Neural cell (in vitro differentiated cells): ENCODE data around the gene ZFPL1. TPM values are rescaled to one million over a fixed set of nuclear protein-coding genes. Genes with fewer than 3 reads are reported as not detected.

Source experiments
- H2AFZ ChIP-seq: fragments of 200-600, 300-800 bp; sonication (generic), shearing (Covaris generic); 2 replicates; pipeline ENCODE4 v1.6.0; 2014; ENCODE audit warnings: low read depth, mild to moderate bottlenecking, antibody characterized with exemption, low read length, moderate library complexity
- H3F3A ChIP-seq: fragments of 200-600 bp; shearing (Covaris generic); 2 replicates; pipeline ENCODE4 v1.6.1; 2016; ENCODE audit warnings: mild to moderate bottlenecking, moderate library complexity, mixed read lengths, antibody characterized with exemption, low read length; ENCODE audit not compliant: insufficient read depth, poor library complexity, severe bottlenecking
- H3K27ac ChIP-seq: fragments of 200-600, 300-800 bp; sonication (generic), shearing (Covaris generic); 2 replicates; pipeline ENCODE4 v1.5.1; 2014; ENCODE audit warnings: mild to moderate bottlenecking, low read length, moderate library complexity
- H3K27me3 ChIP-seq: fragments of 300-800, 200-600 bp; sonication (generic), shearing (Covaris generic); 2 replicates; pipeline ENCODE4 v1.6.0; 2014; ENCODE audit warnings: mild to moderate bottlenecking, low read depth, low read length, moderate library complexity; ENCODE audit not compliant: insufficient read depth
- H3K36me3 ChIP-seq: fragments of 300-800, 200-600 bp; sonication (generic), shearing (Covaris generic); 2 replicates; pipeline ENCODE4 v1.5.1; 2014; ENCODE audit warnings: mild to moderate bottlenecking, antibody characterized with exemption, low read length, moderate library complexity; ENCODE audit not compliant: insufficient read depth
- H3K4me2 ChIP-seq: fragments of 300-800, 200-600 bp; sonication (generic), shearing (Covaris generic); 2 replicates; pipeline ENCODE4 v1.6.0; 2014; ENCODE audit warnings: mild to moderate bottlenecking, low read length
- H3K4me3 ChIP-seq: fragments of 300-800, 200-600 bp; sonication (generic), shearing (Covaris generic); 2 replicates; pipeline ENCODE4 v1.5.1; 2014; ENCODE audit warnings: mild to moderate bottlenecking, low read length, moderate library complexity
- H3K79me2 ChIP-seq: fragments of 200-600 bp; shearing (Covaris generic); replicated peaks from 2 replicates; pipeline ENCODE4 v1.6.0; 2014; ENCODE audit warnings: mild to moderate bottlenecking, low read length, moderate library complexity; ENCODE audit not compliant: insufficient read depth
- H3K9ac ChIP-seq: fragments of 300-800, 200-600 bp; sonication (generic), shearing (Covaris generic); 2 replicates; pipeline ENCODE4 v1.6.1; 2016; ENCODE audit warnings: mild to moderate bottlenecking, low read length, mixed read lengths
- H3K9me2 ChIP-seq: fragments of 200-600 bp; shearing (Covaris generic); 2 replicates; pipeline ENCODE4 v1.6.1; 2016; ENCODE audit warnings: mild to moderate bottlenecking, low read length, mixed read lengths; ENCODE audit not compliant: insufficient read depth
- H3K9me3 ChIP-seq: fragments of 200-600, 300-800 bp; sonication (generic), shearing (Covaris generic); 2 replicates; pipeline ENCODE4 v1.6.1; 2016; ENCODE audit warnings: mild to moderate bottlenecking, mixed run types, low read length, moderate library complexity, mixed read lengths
- H4K20me1 ChIP-seq: fragments of 200-600 bp; shearing (Covaris generic); 2 replicates; pipeline ENCODE4 v1.6.1; 2016; ENCODE audit warnings: mild to moderate bottlenecking, mixed run types; ENCODE audit not compliant: insufficient read depth
- EP300 ChIP-seq: fragments of 450-650 bp; conservative IDR thresholded peaks from 2 replicates; pipeline ENCODE4 v1.6.1; 2014; ENCODE audit warnings: antibody characterized with exemption, mild to moderate bottlenecking, moderate library complexity; ENCODE audit not compliant: poor library complexity, severe bottlenecking
- EZH2 ChIP-seq: fragments of 200-600, 300-800 bp; shearing (Covaris generic), sonication (generic); IDR thresholded peaks from 2 replicates; pipeline ENCODE4 v1.6.1; 2014; ENCODE audit warnings: antibody characterized with exemption, low read length, borderline replicate concordance, mild to moderate bottlenecking; ENCODE audit not compliant: insufficient read depth, poor library complexity, severe bottlenecking
- MXI1 ChIP-seq: fragments of 450-650 bp; conservative IDR thresholded peaks from 2 replicates; pipeline ENCODE4 v1.6.1; 2014; ENCODE audit warnings: antibody characterized with exemption, mild to moderate bottlenecking; ENCODE audit not compliant: poor library complexity, severe bottlenecking
- POLR2AphosphoS5 ChIP-seq: IDR thresholded peaks from 2 replicates; pipeline ENCODE4 v1.6.1; 2012
- RAD21 ChIP-seq: fragments of 450-650 bp; conservative IDR thresholded peaks from 2 replicates; pipeline ENCODE4 v1.6.1; 2014; ENCODE audit warnings: antibody characterized with exemption, mild to moderate bottlenecking, moderate library complexity
- SMC3 ChIP-seq: fragments of 450-650 bp; conservative IDR thresholded peaks from 2 replicates; pipeline ENCODE4 v1.6.1; 2014; ENCODE audit warnings: antibody characterized with exemption, mild to moderate bottlenecking, moderate library complexity; ENCODE audit not compliant: poor library complexity
- TAF1 ChIP-seq: IDR thresholded peaks from 2 replicates; pipeline ENCODE4 v1.6.1; 2012; ENCODE audit warnings: low read depth
- polyA plus RNA-seq: library from polyadenylated mRNA; depleted of rRNA; stranded (reverse); fragments of >200 nt; gene quantifications from 2 replicates; pipeline ENCODE4 v1.2.3, GENCODE V29; 2014
- TF ChIP-seq, protein P1 (sequence below): IDR thresholded peaks from 2 replicates; pipeline ENCODE4 v1.6.1; 2012; ENCODE audit warnings: borderline replicate concordance
- TF ChIP-seq, protein P2 (sequence below): fragments of 450-650 bp; IDR thresholded peaks from 2 replicates; pipeline ENCODE4 v1.5.1; 2014; ENCODE audit warnings: antibody characterized with exemption, mild to moderate bottlenecking, moderate library complexity; ENCODE audit not compliant: poor library complexity, severe bottlenecking

ZFPL1 gene
- polyA plus RNA-seq, 1 donor from 2014 or later: 42.0 TPM

DNA sequence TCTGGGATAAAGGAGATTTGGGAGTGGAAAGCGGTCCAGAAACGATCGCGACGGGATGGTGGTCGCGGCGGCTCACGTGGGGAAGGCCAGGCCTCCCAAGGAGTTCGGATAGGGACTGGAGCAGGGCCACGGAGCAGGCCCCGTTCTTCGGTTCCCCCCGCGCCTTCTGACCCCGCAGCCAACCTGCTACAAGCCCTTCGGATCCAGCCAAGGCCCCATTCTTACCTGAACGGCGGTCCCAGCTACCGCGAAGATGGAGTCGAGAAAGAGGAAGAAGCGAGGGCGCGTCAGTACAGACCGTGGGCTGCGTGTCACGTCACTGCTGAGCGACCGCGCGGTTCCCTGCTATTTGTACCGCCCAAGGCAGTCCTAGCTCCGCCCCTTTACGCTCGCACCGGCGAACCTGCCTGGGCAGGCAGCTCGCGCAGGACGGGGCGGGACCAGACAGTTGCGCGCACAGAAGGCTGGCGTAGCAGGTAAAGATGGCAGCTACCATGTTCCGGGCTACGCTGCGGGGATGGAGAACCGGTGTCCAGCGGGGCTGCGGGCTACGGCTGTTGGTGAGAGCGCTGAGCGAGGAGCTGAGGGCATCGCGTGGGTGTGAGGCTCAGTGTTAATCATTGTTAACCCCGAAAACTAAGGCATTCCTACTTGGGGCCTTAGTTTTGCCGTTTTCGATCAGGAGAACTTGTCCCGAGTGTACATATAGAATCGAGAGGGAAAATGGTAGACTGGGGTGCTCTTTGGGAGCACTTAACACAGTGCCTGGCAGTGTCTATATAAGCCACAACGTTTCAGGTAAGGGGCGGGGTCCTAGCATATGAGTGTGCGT is 38.1 kb downstream of the ZFPL1 start, which contains the start of the genes FAU and MRPL49:
FAU (minus strand) TSS at position 270 of the 832 bp plus-strand sequence. CDS start 321 bp downstream, outside the sequence.
MRPL49 (plus strand) TSS at position 457 of the 832 bp plus-strand sequence; CDS start at position 483, 26 bp downstream.
- Histone ChIP-seq H3K9me3 (no peaks in the 10 kb centered on the region), H3K27me3 (no peaks in the 10 kb centered on the region), H2AFZ (peak within 1 kb of the TSS; percentile 47), H3K4me2 (peak within 1 kb of the TSS; percentile 98), H3F3A (no peaks in the 10 kb centered on the region), H3K79me2 (peaks cover 31% of the 10 kb centered on the region), H3K36me3 (peaks cover 10% of the 10 kb centered on the region), H4K20me1 (no peaks in the 10 kb centered on the region), H3K4me3 (peak within 1 kb of the TSS; percentile 73), H3K27ac (peak within 1 kb of the TSS; percentile 91), H3K9ac (peak within 1 kb of the TSS; percentile 97), H3K9me2 (no peaks in the 10 kb centered on the region)
- TF ChIP-seq MXI1: peak; percentile 93
- peak; percentile 96 for TF ChIP-seq POLR2AphosphoS5
- peak; percentile 88 for TF ChIP-seq TAF1
- no peak for TF ChIP-seq EZH2
- TF ChIP-seq, protein P1, sequence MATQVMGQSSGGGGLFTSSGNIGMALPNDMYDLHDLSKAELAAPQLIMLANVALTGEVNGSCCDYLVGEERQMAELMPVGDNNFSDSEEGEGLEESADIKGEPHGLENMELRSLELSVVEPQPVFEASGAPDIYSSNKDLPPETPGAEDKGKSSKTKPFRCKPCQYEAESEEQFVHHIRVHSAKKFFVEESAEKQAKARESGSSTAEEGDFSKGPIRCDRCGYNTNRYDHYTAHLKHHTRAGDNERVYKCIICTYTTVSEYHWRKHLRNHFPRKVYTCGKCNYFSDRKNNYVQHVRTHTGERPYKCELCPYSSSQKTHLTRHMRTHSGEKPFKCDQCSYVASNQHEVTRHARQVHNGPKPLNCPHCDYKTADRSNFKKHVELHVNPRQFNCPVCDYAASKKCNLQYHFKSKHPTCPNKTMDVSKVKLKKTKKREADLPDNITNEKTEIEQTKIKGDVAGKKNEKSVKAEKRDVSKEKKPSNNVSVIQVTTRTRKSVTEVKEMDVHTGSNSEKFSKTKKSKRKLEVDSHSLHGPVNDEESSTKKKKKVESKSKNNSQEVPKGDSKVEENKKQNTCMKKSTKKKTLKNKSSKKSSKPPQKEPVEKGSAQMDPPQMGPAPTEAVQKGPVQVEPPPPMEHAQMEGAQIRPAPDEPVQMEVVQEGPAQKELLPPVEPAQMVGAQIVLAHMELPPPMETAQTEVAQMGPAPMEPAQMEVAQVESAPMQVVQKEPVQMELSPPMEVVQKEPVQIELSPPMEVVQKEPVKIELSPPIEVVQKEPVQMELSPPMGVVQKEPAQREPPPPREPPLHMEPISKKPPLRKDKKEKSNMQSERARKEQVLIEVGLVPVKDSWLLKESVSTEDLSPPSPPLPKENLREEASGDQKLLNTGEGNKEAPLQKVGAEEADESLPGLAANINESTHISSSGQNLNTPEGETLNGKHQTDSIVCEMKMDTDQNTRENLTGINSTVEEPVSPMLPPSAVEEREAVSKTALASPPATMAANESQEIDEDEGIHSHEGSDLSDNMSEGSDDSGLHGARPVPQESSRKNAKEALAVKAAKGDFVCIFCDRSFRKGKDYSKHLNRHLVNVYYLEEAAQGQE: peak; percentile 86
- TF ChIP-seq SMC3: peak; percentile 32
- TF ChIP-seq EP300: peak; percentile 54
- no peak for TF ChIP-seq RAD21
- TF ChIP-seq, protein P2, sequence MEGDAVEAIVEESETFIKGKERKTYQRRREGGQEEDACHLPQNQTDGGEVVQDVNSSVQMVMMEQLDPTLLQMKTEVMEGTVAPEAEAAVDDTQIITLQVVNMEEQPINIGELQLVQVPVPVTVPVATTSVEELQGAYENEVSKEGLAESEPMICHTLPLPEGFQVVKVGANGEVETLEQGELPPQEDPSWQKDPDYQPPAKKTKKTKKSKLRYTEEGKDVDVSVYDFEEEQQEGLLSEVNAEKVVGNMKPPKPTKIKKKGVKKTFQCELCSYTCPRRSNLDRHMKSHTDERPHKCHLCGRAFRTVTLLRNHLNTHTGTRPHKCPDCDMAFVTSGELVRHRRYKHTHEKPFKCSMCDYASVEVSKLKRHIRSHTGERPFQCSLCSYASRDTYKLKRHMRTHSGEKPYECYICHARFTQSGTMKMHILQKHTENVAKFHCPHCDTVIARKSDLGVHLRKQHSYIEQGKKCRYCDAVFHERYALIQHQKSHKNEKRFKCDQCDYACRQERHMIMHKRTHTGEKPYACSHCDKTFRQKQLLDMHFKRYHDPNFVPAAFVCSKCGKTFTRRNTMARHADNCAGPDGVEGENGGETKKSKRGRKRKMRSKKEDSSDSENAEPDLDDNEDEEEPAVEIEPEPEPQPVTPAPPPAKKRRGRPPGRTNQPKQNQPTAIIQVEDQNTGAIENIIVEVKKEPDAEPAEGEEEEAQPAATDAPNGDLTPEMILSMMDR: no peak

DNA sequence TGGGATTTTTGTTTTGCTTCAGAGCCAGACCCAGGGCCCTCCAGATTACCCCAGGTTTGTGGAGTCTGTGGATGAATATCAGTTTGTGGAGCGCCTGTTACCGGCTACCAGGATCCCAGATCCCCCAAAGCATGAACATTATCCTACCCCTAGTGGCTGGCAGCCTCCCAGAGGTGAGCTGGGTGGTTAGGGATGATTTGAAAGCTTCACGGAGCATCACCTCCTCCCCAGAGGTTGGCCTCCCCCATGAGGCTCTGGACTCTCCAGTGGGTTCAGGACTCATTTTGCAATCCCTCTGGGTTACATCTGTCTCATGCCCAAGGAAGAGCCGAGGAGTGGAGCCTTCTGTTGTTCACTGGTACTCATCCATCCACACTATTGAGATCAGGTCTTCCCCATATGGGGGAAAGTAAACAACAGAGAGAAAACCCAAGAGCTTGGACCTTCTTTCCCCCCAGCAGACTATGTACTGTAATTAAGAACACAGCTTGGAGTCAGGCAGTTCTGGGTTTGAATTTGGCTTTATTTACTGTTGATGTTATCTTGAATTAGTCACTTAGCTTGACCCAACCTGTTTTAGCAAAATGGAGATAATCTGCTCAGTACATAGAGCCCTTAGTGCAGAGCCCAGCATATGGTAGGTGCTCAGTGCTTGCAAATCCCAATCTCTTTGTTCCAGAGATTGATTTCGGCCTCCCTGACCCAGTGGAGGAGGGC is 40.6 kb downstream of the ZFPL1 start:
- Histone ChIP-seq H3K9me2 (no peaks in the 10 kb centered on the region), H3K79me2 (peaks cover 31% of the 10 kb centered on the region), H3K4me3 (no peak overlapping the region), H4K20me1 (no peaks in the 10 kb centered on the region), H3K27ac (no peak overlapping the region), H3F3A (no peaks in the 10 kb centered on the region), H3K36me3 (peaks cover 10% of the 10 kb centered on the region), H3K9me3 (no peaks in the 10 kb centered on the region), H3K27me3 (no peaks in the 10 kb centered on the region), H3K9ac (no peak overlapping the region), H2AFZ (no peak overlapping the region), H3K4me2 (no peak overlapping the region)
- TF ChIP-seq EZH2 (no peak), TAF1 (no peak)
- TF ChIP-seq, protein P2: no peak
